Keratinocyte (primary cell): Measurements from ENCODE around the gene SKI. TPM values are rescaled to one million over a fixed set of nuclear protein-coding genes. Genes with fewer than 3 reads are reported as not detected.

ENCODE experiments used
- DNase-seq: peaks from one replicate; pipeline ENCODE4 v3.0.0-alpha.2; 2011; ENCODE audit warnings: low read depth, missing footprints, low spot score
- FAIRE-seq: peaks from 2 replicates; lab custom pipeline; 2011; peaks lifted over from hg19 to GRCh38; lab: Jason Lieb, UNC
- H2AFZ ChIP-seq: 2 replicates; pipeline ENCODE4 v1.6.0; 2012; ENCODE audit warnings: low read length, control low read depth, inconsistent platforms; ENCODE audit not compliant: control insufficient read depth
- H3K27ac ChIP-seq: 2 replicates; pipeline ENCODE4 v1.5.1; 2011; ENCODE audit warnings: low read length; ENCODE audit not compliant: control insufficient read depth, insufficient read depth
- H3K27me3 ChIP-seq: 3 replicates; pipeline ENCODE4 v1.6.0; 2011; ENCODE audit warnings: low read length; ENCODE audit not compliant: control insufficient read depth, insufficient read depth; ENCODE audit errors: extremely low read depth
- H3K36me3 ChIP-seq, 2 experiments: 2 replicates in 1 of 2; 3 replicates in 1 of 2; pipeline ENCODE4 v1.5.1; 2011; ENCODE audit warnings: low read length in 2 of 2, mild to moderate bottlenecking in 1 of 2; ENCODE audit not compliant: control insufficient read depth in 2 of 2, insufficient read depth in 2 of 2; ENCODE audit errors: extremely low read depth in 1 of 2
- H3K4me1 ChIP-seq: 3 replicates; pipeline ENCODE4 v1.5.1; 2011; ENCODE audit warnings: low read length; ENCODE audit not compliant: control insufficient read depth, insufficient read depth; ENCODE audit errors: extremely low read depth
- H3K4me2 ChIP-seq: 3 replicates; pipeline ENCODE4 v1.6.0; 2011; ENCODE audit warnings: low read depth, low read length; ENCODE audit not compliant: control insufficient read depth, insufficient read depth; ENCODE audit errors: extremely low read depth
- H3K4me3 ChIP-seq, 3 experiments: fragments of 200-600 bp in 1 of 3; sonication (generic) in 1 of 3; 2 replicates in 2 of 3; 3 replicates in 1 of 3; pipeline ENCODE4 v1.5.1; 2011 to 2016; ENCODE audit warnings: low read length in 3 of 3, mild to moderate bottlenecking in 3 of 3, control low read depth in 2 of 3, inconsistent platforms in 1 of 3, low read depth in 1 of 3, mixed read lengths in 1 of 3, mixed run types in 1 of 3, moderate library complexity in 1 of 3; ENCODE audit not compliant: control insufficient read depth in 2 of 3, insufficient read depth in 2 of 3; ENCODE audit errors: extremely low read depth in 1 of 3
- H3K79me2 ChIP-seq: 2 replicates; pipeline ENCODE4 v1.6.0; 2012; ENCODE audit warnings: low read length; ENCODE audit not compliant: control insufficient read depth, insufficient read depth
- H3K9ac ChIP-seq: 3 replicates; pipeline ENCODE4 v1.6.0; 2011; ENCODE audit warnings: low read length; ENCODE audit not compliant: control insufficient read depth, insufficient read depth; ENCODE audit errors: extremely low read depth
- H3K9me1 ChIP-seq: 3 replicates; pipeline ENCODE4 v1.6.0; 2011; ENCODE audit warnings: low read length; ENCODE audit not compliant: control insufficient read depth, insufficient read depth; ENCODE audit errors: extremely low read depth
- H3K9me3 ChIP-seq: 2 replicates; pipeline ENCODE4 v1.5.1; 2012; ENCODE audit warnings: low read depth, low read length; ENCODE audit not compliant: control insufficient read depth
- H4K20me1 ChIP-seq: 3 replicates; pipeline ENCODE4 v1.6.0; 2011; ENCODE audit warnings: low read length; ENCODE audit not compliant: control insufficient read depth, insufficient read depth; ENCODE audit errors: extremely low read depth
- CTCF ChIP-seq, 3 experiments: IDR thresholded peaks in 1 of 3; conservative IDR thresholded peaks in 1 of 3; optimal IDR thresholded peaks in 1 of 3; 2 replicates in 2 of 3; 3 replicates in 1 of 3; pipeline versions ENCODE3 to v1.5.1; 2011; ENCODE audit warnings: low read length in 3 of 3, mild to moderate bottlenecking in 3 of 3, moderate library complexity in 2 of 3, control low read depth in 1 of 3, inconsistent platforms in 1 of 3; ENCODE audit not compliant: insufficient read depth in 2 of 3; ENCODE audit errors: extremely low read depth in 1 of 3
- EZH2 ChIP-seq: IDR thresholded peaks from one replicate; pipeline ENCODE4 v1.6.1; 2012; ENCODE audit warnings: inconsistent platforms, mild to moderate bottlenecking, low read length, moderate library complexity
- dilution Hi-C: fragments of 300-500 bp; cut with MboI; formaldehyde crosslinking; loops from one replicate; pipeline ENCODE4 v1.7.0; 2020; ENCODE audit warnings: low sequenced_read_pairs; ENCODE audit not compliant: extremely low pct_ligation_motif_present
- polyA plus RNA-seq, 5 experiments: library from polyadenylated mRNA; depleted of rRNA in 3 of 5; stranded (reverse) in 3 of 5; stranded (forward) in 1 of 5; unstranded in 1 of 5; fragments of >200 nt; gene quantifications; 1 replicate in 1 of 5; 2 replicates in 3 of 5; 3 replicates in 1 of 5; pipeline versions ENCODE4 v1.2.1 to v1.2.3, GENCODE V29; 2011 to 2012; ENCODE audit warnings: missing spikeins in 2 of 5, low read depth in 1 of 5, low replicate concordance in 1 of 5

The SKI gene
- polyA plus RNA-seq, 1 donor (not counting 4 experiments of a cell fraction or from before 2014, with no cell fraction given), result 4.8 TPM

GRCh38 chr1:2204415-2205190 is 23.5 kb upstream of the SKI start:
- no peaks in the 10 kb centered on the region for H4K20me1 ChIP-seq
- H3K4me3 ChIP-seq, result no peak overlapping the region
- no peaks in the 10 kb centered on the region for H3K9me3 ChIP-seq
- H3K36me3 ChIP-seq, result no peaks in the 10 kb centered on the region
- FAIRE-seq (no peak), DNase-seq (no peak)
- H3K9me1 ChIP-seq, result no peaks in the 10 kb centered on the region
- TF ChIP-seq CTCF (optimal IDR thresholded peaks at IDR 0.05 in 1 of 3, IDR thresholded peaks at IDR 0.05 in 1 of 3, conservative IDR thresholded peaks at IDR 0.05 in 1 of 3; ENCODE audit: extremely low read depth in 1 of 3, insufficient read depth in 2 of 3, low read length in 3 of 3) (no peak), EZH2 (no peak)
- no peak overlapping the region for H3K4me2 ChIP-seq
- no peak overlapping the region for H3K27ac ChIP-seq
- H3K9ac ChIP-seq, result no peak overlapping the region
- peaks cover 27% of the 10 kb centered on the region for H3K4me1 ChIP-seq
- no peaks in the 10 kb centered on the region for H3K79me2 ChIP-seq
- peaks cover 4% of the 10 kb centered on the region for H3K27me3 ChIP-seq
- no peak overlapping the region for H2AFZ ChIP-seq
- dilution Hi-C loops, result no loop called here

GRCh38 chr1:2205191-2205952 is 22.7 kb upstream of the SKI start:
- Histone ChIP-seq H4K20me1 (no peaks in the 10 kb centered on the region), H3K4me3 (peak overlapping the region; percentile 33 to 40 (median 38)), H3K79me2 (no peaks in the 10 kb centered on the region), H3K4me2 (peak overlapping the region; percentile 76), H3K4me1 (peaks cover 32% of the 10 kb centered on the region), H2AFZ (peak overlapping the region; percentile 53), H3K27ac (no peak overlapping the region), H3K9me3 (no peaks in the 10 kb centered on the region), H3K36me3 (no peaks in the 10 kb centered on the region), H3K27me3 (peaks cover 4% of the 10 kb centered on the region), H3K9me1 (no peaks in the 10 kb centered on the region), H3K9ac (no peak overlapping the region)
- dilution Hi-C loops, result no loop called here
- FAIRE-seq (no peak), DNase-seq (no peak)
- TF ChIP-seq CTCF (optimal IDR thresholded peaks at IDR 0.05 in 1 of 3, IDR thresholded peaks at IDR 0.05 in 1 of 3, conservative IDR thresholded peaks at IDR 0.05 in 1 of 3; ENCODE audit: extremely low read depth in 1 of 3, insufficient read depth in 2 of 3, low read length in 3 of 3) (no peak), EZH2 (no peak)
